Endothelial cell of umbilical vein (primary cell): Measurements from ENCODE around the gene PGA5. TPM values are rescaled to one million over a fixed set of nuclear protein-coding genes. Genes with fewer than 3 reads are reported as not detected.

ENCODE experiments used
- BruUV-seq: library from RNA; stranded (reverse); fragments of 400-500 nt; replicated peaks from 2 replicates; lab custom pipeline; 2021; lab: Mats Ljungman, UMichigan
- CTCF ChIA-PET: fragments of 300-600, 350-600 bp; sonication (Branson Sonifier 250); formaldehyde crosslinking; loops from one replicate; lab custom pipeline; 2021; ENCODE audit warnings: antibody characterized with exemption, inconsistent platforms; lab: Charles Lee
- POLR2A ChIA-PET: fragments of 300-600, 350-600 bp; sonication (Branson Sonifier 250); formaldehyde crosslinking; loops from one replicate; lab custom pipeline; 2021; ENCODE audit warnings: antibody characterized with exemption, inconsistent platforms; lab: Charles Lee
- DNase-seq: peaks from one replicate; pipeline ENCODE4 v3.0.0-alpha.2; 2011; ENCODE audit warnings: low read depth, low spot score
- FAIRE-seq: peaks from 2 replicates; lab custom pipeline; 2011; peaks lifted over from hg19 to GRCh38; lab: Jason Lieb, UNC
- H2AFZ ChIP-seq: 2 replicates; pipeline ENCODE4 v1.6.0; 2012; ENCODE audit warnings: low read depth, low read length, control low read depth, inconsistent platforms
- H3K27ac ChIP-seq: 2 replicates; pipeline ENCODE4 v1.5.1; 2011; ENCODE audit warnings: low read depth, mild to moderate bottlenecking, control low read depth, low read length, moderate library complexity; ENCODE audit not compliant: insufficient read depth
- H3K27me3 ChIP-seq, 2 experiments: 2 replicates each; pipeline versions ENCODE4 v1.6.0 to v1.6.1; 2011; ENCODE audit warnings: low read length in 2 of 2, mixed read lengths in 1 of 2; ENCODE audit not compliant: control insufficient read depth in 2 of 2, insufficient read depth in 2 of 2
- H3K36me3 ChIP-seq, 2 experiments: 2 replicates in 1 of 2; 3 replicates in 1 of 2; pipeline ENCODE4 v1.5.1; 2011; ENCODE audit warnings: low read length in 2 of 2, mild to moderate bottlenecking in 1 of 2, moderate library complexity in 1 of 2; ENCODE audit not compliant: control insufficient read depth in 2 of 2, insufficient read depth in 2 of 2; ENCODE audit errors: extremely low read depth in 1 of 2
- H3K4me1 ChIP-seq: 3 replicates; pipeline ENCODE4 v1.5.1; 2011; ENCODE audit warnings: mild to moderate bottlenecking, low read length; ENCODE audit not compliant: control insufficient read depth, insufficient read depth; ENCODE audit errors: extremely low read depth
- H3K4me2 ChIP-seq: 2 replicates; pipeline ENCODE4 v1.6.1; 2011; ENCODE audit warnings: low read length, control low read depth, mixed read lengths; ENCODE audit not compliant: insufficient read depth
- H3K4me3 ChIP-seq, 3 experiments: fragments of 200-600 bp in 1 of 3; sonication (generic), shearing (Covaris generic) in 1 of 3; replicated peaks in 1 of 3; 2 replicates each; pipeline ENCODE4 v1.5.1; 2011 to 2016; ENCODE audit warnings: control low read depth in 3 of 3, low read length in 3 of 3, mild to moderate bottlenecking in 2 of 3, inconsistent platforms in 1 of 3, low read depth in 1 of 3, moderate library complexity in 1 of 3; ENCODE audit not compliant: insufficient read depth in 1 of 3
- H3K79me2 ChIP-seq: 2 replicates; pipeline ENCODE4 v1.6.0; 2012; ENCODE audit warnings: low read length, inconsistent platforms; ENCODE audit not compliant: control insufficient read depth, insufficient read depth
- H3K9ac ChIP-seq: replicated peaks from 2 replicates; pipeline ENCODE3; 2011; ENCODE audit warnings: low read length, control low read depth; ENCODE audit not compliant: insufficient read depth; ENCODE audit errors: extremely low read depth
- H3K9me1 ChIP-seq: replicated peaks from 3 replicates; pipeline ENCODE4 v1.6.0; 2011; ENCODE audit warnings: mild to moderate bottlenecking, low read length; ENCODE audit not compliant: control insufficient read depth, insufficient read depth; ENCODE audit errors: extremely low read depth
- H3K9me3 ChIP-seq: replicated peaks from 2 replicates; pipeline ENCODE4 v1.5.1; 2012; ENCODE audit warnings: low read length, inconsistent platforms; ENCODE audit not compliant: control insufficient read depth, insufficient read depth
- H4K20me1 ChIP-seq: replicated peaks from 2 replicates; pipeline ENCODE3; 2011; ENCODE audit warnings: mild to moderate bottlenecking, low read length; ENCODE audit not compliant: control insufficient read depth, insufficient read depth; ENCODE audit errors: extremely low read depth
- EZH2 ChIP-seq: IDR thresholded peaks from 2 replicates; pipeline ENCODE4 v1.6.1; 2012; ENCODE audit warnings: borderline replicate concordance, low read depth, mild to moderate bottlenecking, moderate library complexity, low read length, inconsistent platforms; ENCODE audit not compliant: severe bottlenecking
- FOS ChIP-seq: IDR thresholded peaks from 2 replicates; pipeline ENCODE4 v1.6.1; 2011; ENCODE audit warnings: mild to moderate bottlenecking, low read length, moderate library complexity, borderline replicate concordance; ENCODE audit not compliant: insufficient read depth
- GATA2 ChIP-seq: IDR thresholded peaks from 2 replicates; pipeline ENCODE4 v1.7.0; 2011; ENCODE audit warnings: low read depth, mild to moderate bottlenecking, moderate library complexity, mixed read lengths, low read length; ENCODE audit not compliant: insufficient read length, insufficient read depth
- JUN ChIP-seq: IDR thresholded peaks from 2 replicates; pipeline ENCODE4 v1.6.1; 2011; ENCODE audit warnings: borderline replicate concordance, low read depth; ENCODE audit not compliant: insufficient read length, insufficient read depth
- MAX ChIP-seq: IDR thresholded peaks from 2 replicates; pipeline ENCODE4 v1.6.1; 2011; ENCODE audit not compliant: insufficient read depth, insufficient read length
- MYC ChIP-seq: IDR thresholded peaks from one replicate; pipeline ENCODE4 v1.6.1; 2011; ENCODE audit warnings: mild to moderate bottlenecking, low read depth, low read length
- POLR2A ChIP-seq: IDR thresholded peaks from 2 replicates; pipeline ENCODE4 v1.6.1; 2012; ENCODE audit warnings: low read depth, mild to moderate bottlenecking, control low read depth, low read length
- POLR2AphosphoS5 ChIP-seq: IDR thresholded peaks from 2 replicates; pipeline ENCODE4 v1.6.1; 2012; ENCODE audit warnings: low read depth, mild to moderate bottlenecking, control low read depth, low read length, moderate library complexity; ENCODE audit not compliant: insufficient read depth
- dilution Hi-C: fragments of 300-500 bp; cut with MboI; formaldehyde crosslinking; loops from one replicate; pipeline ENCODE4 v1.15.0; 2019; ENCODE audit warnings: low sequenced_read_pairs; ENCODE audit not compliant: extremely low pct_ligation_motif_present
- intact Hi-C: fragments of 100-400 bp; cut with micrococcal nuclease; formaldehyde crosslinking; loops from one replicate; pipeline ENCODE4 v1.10.0; 2022
- polyA plus RNA-seq, 4 experiments: library from polyadenylated mRNA; depleted of rRNA in 3 of 4; stranded (reverse) in 3 of 4; unstranded in 1 of 4; fragments of >200 nt; gene quantifications; 2 replicates each; pipeline versions ENCODE4 v1.2.1 to v1.2.3, GENCODE V29; 2011 to 2012; ENCODE audit warnings: missing spikeins in 1 of 4
- total RNA-seq: library from RNA; stranded (reverse); gene quantifications from 2 replicates; pipeline ENCODE4 v1.2.3, GENCODE V29; 2021
- TF ChIP-seq, protein P1 (sequence below), 2 donors: IDR thresholded peaks; 1 replicate in 1 of 2; 2 replicates in 1 of 2; pipeline ENCODE4 v1.5.1; 2011; ENCODE audit warnings: low read length in 2 of 2, mild to moderate bottlenecking in 2 of 2, moderate library complexity in 2 of 2, control low read depth in 1 of 2, inconsistent platforms in 1 of 2, low read depth in 1 of 2; ENCODE audit not compliant: insufficient read depth in 1 of 2; ENCODE audit errors: extremely low read depth in 1 of 2

Gene PGA5
- total and polyA plus RNA-seq, 2 donors (not counting 3 experiments of a cell fraction or from before 2014, with no cell fraction given), result not detected

DNA sequence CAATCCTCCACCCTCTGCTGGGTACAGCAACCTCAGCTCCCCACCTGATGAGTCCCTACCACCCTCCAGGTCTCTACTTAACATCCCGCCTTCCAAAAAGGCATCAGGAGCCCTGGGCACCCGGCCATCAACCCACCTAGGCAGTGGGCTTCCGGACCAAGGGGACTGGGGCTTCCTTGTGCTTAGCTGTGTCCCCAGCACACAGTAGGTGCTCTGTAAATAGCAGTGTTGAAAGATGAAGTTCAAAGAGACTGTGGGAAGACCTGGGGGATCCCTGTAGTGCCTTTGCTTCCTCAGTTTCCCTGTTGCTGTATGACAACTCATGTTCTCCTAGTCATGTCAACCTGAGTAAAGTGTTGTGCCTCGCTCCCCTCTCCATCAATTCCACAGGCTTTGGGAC lies 33.1 kb downstream of the PGA5 start:
- intact Hi-C loops (no loop called here), dilution Hi-C loops (no loop called here)
- no peak for TF ChIP-seq POLR2AphosphoS5
- no peak for TF ChIP-seq FOS
- TF ChIP-seq MAX, result no peak
- no peak for TF ChIP-seq JUN
- TF ChIP-seq, protein P1, sequence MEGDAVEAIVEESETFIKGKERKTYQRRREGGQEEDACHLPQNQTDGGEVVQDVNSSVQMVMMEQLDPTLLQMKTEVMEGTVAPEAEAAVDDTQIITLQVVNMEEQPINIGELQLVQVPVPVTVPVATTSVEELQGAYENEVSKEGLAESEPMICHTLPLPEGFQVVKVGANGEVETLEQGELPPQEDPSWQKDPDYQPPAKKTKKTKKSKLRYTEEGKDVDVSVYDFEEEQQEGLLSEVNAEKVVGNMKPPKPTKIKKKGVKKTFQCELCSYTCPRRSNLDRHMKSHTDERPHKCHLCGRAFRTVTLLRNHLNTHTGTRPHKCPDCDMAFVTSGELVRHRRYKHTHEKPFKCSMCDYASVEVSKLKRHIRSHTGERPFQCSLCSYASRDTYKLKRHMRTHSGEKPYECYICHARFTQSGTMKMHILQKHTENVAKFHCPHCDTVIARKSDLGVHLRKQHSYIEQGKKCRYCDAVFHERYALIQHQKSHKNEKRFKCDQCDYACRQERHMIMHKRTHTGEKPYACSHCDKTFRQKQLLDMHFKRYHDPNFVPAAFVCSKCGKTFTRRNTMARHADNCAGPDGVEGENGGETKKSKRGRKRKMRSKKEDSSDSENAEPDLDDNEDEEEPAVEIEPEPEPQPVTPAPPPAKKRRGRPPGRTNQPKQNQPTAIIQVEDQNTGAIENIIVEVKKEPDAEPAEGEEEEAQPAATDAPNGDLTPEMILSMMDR (IDR thresholded peaks at IDR 0.05; ENCODE audit: extremely low read depth in 1 of 2, insufficient read depth in 1 of 2, low read depth in 1 of 2, low read length in 2 of 2), result no peak
- TF ChIP-seq MYC, result no peak
- no peak for TF ChIP-seq POLR2A
- TF ChIP-seq EZH2, result no peak
- no peak for TF ChIP-seq GATA2
- Histone ChIP-seq H3K9me3 (no peaks in the 10 kb centered on the region), H3K9ac (no peak overlapping the region), H4K20me1 (no peaks in the 10 kb centered on the region), H3K4me2 (no peak overlapping the region), H3K4me3 (no peak overlapping the region), H2AFZ (no peak overlapping the region), H3K27ac (no peak overlapping the region), H3K9me1 (no peaks in the 10 kb centered on the region), H3K4me1 (no peaks in the 10 kb centered on the region), H3K27me3 (peaks cover 0 to 1% of the 10 kb centered on the region in 2 experiments), H3K36me3 (no peaks in the 10 kb centered on the region), H3K79me2 (no peaks in the 10 kb centered on the region)
- ChIA-PET CTCF (interaction anchor here (2.7 kb wide), 1 partner anchor 20 kb away, joined by 8 read pairs; no protein-coding TSS in a partner anchor), POLR2A (no interaction called here)
- FAIRE-seq (no peak), DNase-seq (no peak)
- BruUV-seq, result no TSS peak
